ENCODE measurements around the gene COPB1. TPM values are rescaled to one million over a fixed set of nuclear protein-coding genes. Genes with fewer than 3 reads are reported as not detected.

The COPB1 gene
- total and polyA plus RNA-seq, 9 of the 15 experiments (the other 6 are each of a cell fraction or from before 2014, with no cell fraction given) = 64.7 to 188 (median 91.6) TPM

- TF ChIP-seq SRSF1 (IDR thresholded peaks at IDR 0.05; ENCODE audit: low read depth, low read length) (no peak), RCOR1 (IDR thresholded peaks at IDR 0.05; ENCODE audit: borderline replicate concordance in 1 of 2, low read depth in 2 of 2, low read length in 2 of 2) (peak in 1 of 2 experiments; percentile 28; a peak in 1 of 4 replicates), THRAP3 (IDR thresholded peaks at IDR 0.05; ENCODE audit: borderline replicate concordance) (peak; percentile 40; the same call in 1 of the 2 replicates), MAFG (tag; conservative IDR thresholded peaks at IDR 0.05) (no peak), SMARCE1 (IDR thresholded peaks at IDR 0.05) (no peak), E2F1 (CRISPR knock-in tag; IDR thresholded peaks at IDR 0.05) (no peak), HBP1 (CRISPR knock-in tag; IDR thresholded peaks at IDR 0.05) (no peak), EP300 (IDR thresholded peaks at IDR 0.05; ENCODE audit: low read length) (no peak), RBM25 (IDR thresholded peaks at IDR 0.05; ENCODE audit: low read depth, low read length, severe bottlenecking) (no peak), STAT5B (CRISPR knock-in tag; IDR thresholded peaks at IDR 0.05) (no peak), BRCA1 (IDR thresholded peaks at IDR 0.05) (no peak), BRCA1 (CRISPR knock-in tag; IDR thresholded peaks at IDR 0.05) (no peak), TBL1XR1 (IDR thresholded peaks at IDR 0.05; ENCODE audit: low read length in 2 of 2) (no peak; a peak in 1 of 4 replicates), PTRF (tag; IDR thresholded peaks at IDR 0.05) (no peak), ZNF609 (CRISPR knock-in tag; IDR thresholded peaks at IDR 0.05; ENCODE audit: borderline replicate concordance) (no peak), ZNF431 (CRISPR knock-in tag; IDR thresholded peaks at IDR 0.05) (0 out of 2 replicates have a peak, but pooled peaks have one; percentile 63), SLC30A9 (CRISPR knock-in tag; IDR thresholded peaks at IDR 0.05) (no peak)
- TF ChIP-seq, protein P1, sequence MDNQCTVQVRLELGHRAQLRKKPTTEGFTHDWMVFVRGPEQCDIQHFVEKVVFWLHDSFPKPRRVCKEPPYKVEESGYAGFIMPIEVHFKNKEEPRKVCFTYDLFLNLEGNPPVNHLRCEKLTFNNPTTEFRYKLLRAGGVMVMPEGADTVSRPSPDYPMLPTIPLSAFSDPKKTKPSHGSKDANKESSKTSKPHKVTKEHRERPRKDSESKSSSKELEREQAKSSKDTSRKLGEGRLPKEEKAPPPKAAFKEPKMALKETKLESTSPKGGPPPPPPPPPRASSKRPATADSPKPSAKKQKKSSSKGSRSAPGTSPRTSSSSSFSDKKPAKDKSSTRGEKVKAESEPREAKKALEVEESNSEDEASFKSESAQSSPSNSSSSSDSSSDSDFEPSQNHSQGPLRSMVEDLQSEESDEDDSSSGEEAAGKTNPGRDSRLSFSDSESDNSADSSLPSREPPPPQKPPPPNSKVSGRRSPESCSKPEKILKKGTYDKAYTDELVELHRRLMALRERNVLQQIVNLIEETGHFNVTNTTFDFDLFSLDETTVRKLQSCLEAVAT (IDR thresholded peaks at IDR 0.05) = peak in 1 of 2 experiments; percentile 79; a peak in 2 of 4 replicates
Observed at GRCh38 chr11:14499560-14500180, at the start of gene COPB1 (continued).

Measured in K562 (cell line).